ENCODE data around the gene KRTAP10-11.

- TF ChIP-seq CTCF (IDR thresholded peaks at IDR 0.05) (no peak), EP300 (IDR thresholded peaks at IDR 0.05) (no peak)
Observed at GRCh38 chr21:44677881-44678280, 31.7 kb downstream of the KRTAP10-11 start.
